ENCODE measurements around the gene PSMA2.

Gene PSMA2

DNA sequence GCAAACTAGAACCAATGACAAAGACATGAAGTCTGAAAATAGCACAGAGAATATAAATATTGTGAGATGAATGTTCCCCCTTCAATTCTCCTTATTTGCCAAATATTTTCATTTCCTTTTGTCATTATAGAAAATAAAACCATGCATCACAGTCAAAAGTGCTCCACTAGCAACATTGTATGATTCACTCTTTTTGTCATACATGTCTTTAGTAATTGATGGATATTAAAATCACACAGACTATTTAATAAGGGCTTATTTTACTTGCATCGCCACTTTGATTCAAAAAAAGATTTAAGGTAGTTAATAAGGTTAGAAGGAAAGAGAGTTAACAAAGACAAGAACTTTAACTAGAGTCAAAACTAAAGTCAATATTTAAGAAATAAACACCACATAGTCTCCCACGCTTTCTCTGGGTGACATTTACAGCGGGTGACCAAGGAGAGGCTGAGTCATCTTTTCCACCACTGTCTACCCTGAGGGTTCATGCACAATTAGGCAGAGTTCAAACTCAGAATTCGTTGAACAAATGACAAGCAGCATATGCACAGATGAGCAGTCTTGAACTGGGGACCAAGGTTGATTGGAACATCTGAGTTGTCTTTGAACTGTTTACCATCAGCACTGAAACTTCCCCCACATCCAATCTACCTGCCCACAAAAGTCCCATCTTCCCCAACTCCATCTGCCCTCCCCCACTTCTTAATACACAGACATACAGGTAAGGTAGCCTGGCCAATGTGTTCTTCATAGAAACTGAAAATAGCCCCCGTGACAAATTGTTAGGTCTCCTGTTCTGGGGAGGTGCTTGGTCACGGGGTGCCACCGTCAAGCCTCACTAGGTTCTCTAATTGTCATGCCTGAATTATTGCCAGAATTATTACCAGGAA lies 62.6 kb downstream of the PSMA2 start:
- no peak overlapping the region for H3K9ac ChIP-seq (ENCODE audit: low read length)
- 86% methylated on average over 6 of the region's 7 CpGs for WGBS

GRCh38 chr7:42868480-42868879 lies 63.5 kb downstream of the PSMA2 start:
- Histone ChIP-seq H4K91ac (ENCODE audit: low read length) (no peak overlapping the region), H3K36me3 (ENCODE audit: control insufficient read depth in 1 of 2, insufficient read depth in 2 of 2, low read depth in 1 of 2, low read length in 2 of 2) (no peaks in the 10 kb centered on the region), H3K23ac (ENCODE audit: low read length in 2 of 2) (no peak overlapping the region), H2AK5ac (ENCODE audit: low read length, severe bottlenecking) (no peak overlapping the region), H3K4me3 (ENCODE audit: insufficient read depth in 1 of 2, low read depth in 1 of 2, low read length in 2 of 2) (no peak overlapping the region), H3K4me2 (ENCODE audit: low read length, poor library complexity, severe bottlenecking) (no peak overlapping the region), H2BK5ac (ENCODE audit: low read depth, low read length, poor library complexity, severe bottlenecking) (no peak overlapping the region), H3K27me3 (ENCODE audit: control insufficient read depth in 1 of 2, insufficient read depth in 1 of 2, low read length in 2 of 2) (no peaks in the 10 kb centered on the region), H3K18ac (ENCODE audit: low read depth in 1 of 2, low read length in 2 of 2) (no peak overlapping the region), H3K4ac (ENCODE audit: low read depth in 1 of 2, low read length in 2 of 2) (no peak overlapping the region), H3K27ac (ENCODE audit: low read length, poor library complexity, severe bottlenecking) (no peak overlapping the region), H4K8ac (ENCODE audit: low read length) (no peak overlapping the region), H3K4me1 (ENCODE audit: control insufficient read depth, insufficient read depth, low read depth, low read length) (no peaks in the 10 kb centered on the region), H3K14ac (ENCODE audit: low read length in 2 of 2) (no peak overlapping the region), H2BK15ac (ENCODE audit: low read depth, poor library complexity, severe bottlenecking) (no peak overlapping the region), H3K9me3 (ENCODE audit: control insufficient read depth, low read length) (peaks cover 7% of the 10 kb centered on the region), H3K79me1 (replicated peaks; ENCODE audit: low read length, poor library complexity, severe bottlenecking) (no peaks in the 10 kb centered on the region), H2BK12ac (ENCODE audit: low read length in 2 of 2) (no peak overlapping the region), H2AFZ (ENCODE audit: low read depth, low read length) (no peak overlapping the region), H2BK120ac (ENCODE audit: low read depth, low read length) (no peak overlapping the region), H3K9ac (ENCODE audit: low read length) (no peak overlapping the region)
- no peak for DNase-seq
- WGBS: 67% methylated on average over 1 of the region's 1 CpG

More for the DNA sequence above, 62.6 kb downstream of the PSMA2 start:
- H2AK5ac ChIP-seq (ENCODE audit: low read length, severe bottlenecking): no peak overlapping the region
- H4K91ac ChIP-seq (ENCODE audit: low read length): no peak overlapping the region
- H3K4me2 ChIP-seq (ENCODE audit: low read length, poor library complexity, severe bottlenecking): no peak overlapping the region
- no peak overlapping the region for H3K27ac ChIP-seq (ENCODE audit: low read length, poor library complexity, severe bottlenecking)
- H3K79me1 ChIP-seq (replicated peaks; ENCODE audit: low read length, poor library complexity, severe bottlenecking): no peaks in the 10 kb centered on the region
- H2BK120ac ChIP-seq (ENCODE audit: low read depth, low read length): no peak overlapping the region
- H2AFZ ChIP-seq (ENCODE audit: low read depth, low read length): peak overlapping the region; percentile 39
- no peak overlapping the region for H3K4ac ChIP-seq (ENCODE audit: low read depth in 1 of 2, low read length in 2 of 2)
- H3K14ac ChIP-seq (ENCODE audit: low read length in 2 of 2): peak overlapping the region in 1 of 2 experiments; percentile 15
- no peak overlapping the region for H3K18ac ChIP-seq (ENCODE audit: low read depth in 1 of 2, low read length in 2 of 2)
- peak; percentile 30 for DNase-seq
- H4K8ac ChIP-seq (ENCODE audit: low read length): no peak overlapping the region
- no peak overlapping the region for H2BK15ac ChIP-seq (ENCODE audit: low read depth, poor library complexity, severe bottlenecking)
- no peaks in the 10 kb centered on the region for H3K27me3 ChIP-seq (ENCODE audit: control insufficient read depth in 1 of 2, insufficient read depth in 1 of 2, low read length in 2 of 2)
- H3K4me3 ChIP-seq (ENCODE audit: insufficient read depth in 1 of 2, low read depth in 1 of 2, low read length in 2 of 2): no peak overlapping the region
- no peaks in the 10 kb centered on the region for H3K4me1 ChIP-seq (ENCODE audit: control insufficient read depth, insufficient read depth, low read depth, low read length)
- H3K36me3 ChIP-seq (ENCODE audit: control insufficient read depth in 1 of 2, insufficient read depth in 2 of 2, low read depth in 1 of 2, low read length in 2 of 2): no peaks in the 10 kb centered on the region
- no peak overlapping the region for H2BK12ac ChIP-seq (ENCODE audit: low read length in 2 of 2)
- H3K9me3 ChIP-seq (ENCODE audit: control insufficient read depth, low read length): peaks cover 6% of the 10 kb centered on the region
- H2BK5ac ChIP-seq (ENCODE audit: low read depth, low read length, poor library complexity, severe bottlenecking): no peak overlapping the region
- no peak overlapping the region for H3K23ac ChIP-seq (ENCODE audit: low read length in 2 of 2)
